ENCODE measurements around the gene ZBTB20.
"Not testable (repeated sequence)": the region's sequence is repeated elsewhere in the genome, so short reads cannot be mapped to it uniquely, and the experiment has no call there.

The ZBTB20 gene

DNA sequence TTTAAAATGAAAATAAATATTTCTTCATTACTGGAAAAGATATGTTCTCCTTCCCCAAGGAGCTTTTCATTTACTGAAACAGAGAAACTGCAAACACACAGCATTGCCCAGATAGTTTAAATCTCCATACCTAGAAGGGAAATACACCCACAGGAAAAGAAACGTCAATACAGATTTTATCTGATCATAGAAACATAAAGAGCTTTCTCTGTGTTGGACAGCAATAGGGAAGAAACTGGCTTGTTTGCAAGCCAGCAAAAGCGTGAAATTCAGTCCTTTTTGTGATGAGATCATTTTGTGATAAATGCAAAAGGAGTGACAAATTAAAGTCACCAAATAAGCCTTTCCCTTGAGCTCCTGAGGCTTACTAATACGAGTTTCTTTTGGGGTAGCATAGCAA is 455.2 kb downstream of the ZBTB20 start:
- Mint-ChIP-seq H3K4me3 (no peak overlapping the region), H3K4me1 (peaks cover 12% of the 10 kb centered on the region), H3K27ac (no peak overlapping the region)

GRCh38 chr3:114690911-114691310 is 456.2 kb downstream of the ZBTB20 start:
- ATAC-seq (no peak), DNase-seq (ENCODE audit: low spot score in 2 of 2) (no peak)
- Mint-ChIP-seq H3K36me3 (no peaks in the 10 kb centered on the region), H3K9me3 (no peaks in the 10 kb centered on the region), H3K4me1 (peaks cover 10% of the 10 kb centered on the region), H3K4me3 (no peak overlapping the region), H3K27ac (no peak overlapping the region)

More for the DNA sequence above, 455.2 kb downstream of the ZBTB20 start:
- ATAC-seq (no peak), DNase-seq (ENCODE audit: low spot score in 2 of 2) (no peak)
- H3K9me3 Mint-ChIP-seq: no peaks in the 10 kb centered on the region
- H3K36me3 Mint-ChIP-seq: no peaks in the 10 kb centered on the region

GRCh38 chr3:114687151-114687550 is 459.9 kb downstream of the ZBTB20 start:
- no peak overlapping the region for H3K4me3 Mint-ChIP-seq
- no peak for DNase-seq (ENCODE audit: low spot score in 2 of 2)
- no peak overlapping the region for H3K27ac Mint-ChIP-seq
- ATAC-seq: no peak
- H3K36me3 Mint-ChIP-seq: no peaks in the 10 kb centered on the region
- H3K9me3 Mint-ChIP-seq: no peaks in the 10 kb centered on the region
- peaks cover 9% of the 10 kb centered on the region for H3K4me1 Mint-ChIP-seq

GRCh38 chr3:114686621-114687020 is 460.5 kb downstream of the ZBTB20 start:
- no peaks in the 10 kb centered on the region for H3K9me3 Mint-ChIP-seq
- ATAC-seq (no peak), DNase-seq (ENCODE audit: low spot score in 2 of 2) (no peak)
- no peak overlapping the region for H3K4me3 Mint-ChIP-seq
- peak overlapping the region; percentile 6 for H3K27ac Mint-ChIP-seq
- H3K4me1 Mint-ChIP-seq: peaks cover 5% of the 10 kb centered on the region
- no peaks in the 10 kb centered on the region for H3K36me3 Mint-ChIP-seq

GRCh38 chr3:114685161-114685560 is 461.9 kb downstream of the ZBTB20 start:
- no peaks in the 10 kb centered on the region for H3K36me3 Mint-ChIP-seq
- H3K4me1 Mint-ChIP-seq: peaks cover 5% of the 10 kb centered on the region
- DNase-seq (ENCODE audit: low spot score in 2 of 2) (no peak), ATAC-seq (no peak)
- no peak overlapping the region for H3K4me3 Mint-ChIP-seq
- H3K27ac Mint-ChIP-seq: no peak overlapping the region
- H3K9me3 Mint-ChIP-seq: no peaks in the 10 kb centered on the region

GRCh38 chr3:114680299-114680698 is 466.8 kb downstream of the ZBTB20 start:
- Mint-ChIP-seq H3K9me3 (no peaks in the 10 kb centered on the region), H3K4me1 (no peaks in the 10 kb centered on the region), H3K4me3 (no peak overlapping the region), H3K27ac (no peak overlapping the region), H3K36me3 (no peaks in the 10 kb centered on the region)
- DNase-seq (ENCODE audit: low spot score in 2 of 2) (no peak), ATAC-seq (no peak)

DNA sequence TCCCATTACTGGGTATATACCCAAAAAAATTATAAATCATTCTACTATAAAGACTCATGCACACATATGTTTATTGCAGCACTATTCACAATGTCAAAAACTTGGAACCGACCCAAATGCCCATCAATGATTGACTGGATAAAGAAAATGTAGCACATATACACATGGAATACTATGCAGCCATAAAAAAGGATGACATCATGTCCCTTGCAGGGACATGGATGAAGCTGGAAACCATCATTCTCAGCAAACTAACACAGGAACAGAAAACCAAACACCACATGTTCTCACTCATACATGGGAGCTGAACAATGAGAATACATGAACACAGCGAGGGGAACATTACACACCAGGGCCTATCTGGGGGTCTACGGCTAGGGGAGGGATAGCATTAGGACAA is 467.3 kb downstream of the ZBTB20 start:
- not testable (repeated sequence) for H3K4me1 Mint-ChIP-seq; H3K27ac Mint-ChIP-seq; H3K4me3 Mint-ChIP-seq; H3K36me3 Mint-ChIP-seq; ATAC-seq; H3K9me3 Mint-ChIP-seq; DNase-seq (ENCODE audit: low spot score in 2 of 2)

DNA sequence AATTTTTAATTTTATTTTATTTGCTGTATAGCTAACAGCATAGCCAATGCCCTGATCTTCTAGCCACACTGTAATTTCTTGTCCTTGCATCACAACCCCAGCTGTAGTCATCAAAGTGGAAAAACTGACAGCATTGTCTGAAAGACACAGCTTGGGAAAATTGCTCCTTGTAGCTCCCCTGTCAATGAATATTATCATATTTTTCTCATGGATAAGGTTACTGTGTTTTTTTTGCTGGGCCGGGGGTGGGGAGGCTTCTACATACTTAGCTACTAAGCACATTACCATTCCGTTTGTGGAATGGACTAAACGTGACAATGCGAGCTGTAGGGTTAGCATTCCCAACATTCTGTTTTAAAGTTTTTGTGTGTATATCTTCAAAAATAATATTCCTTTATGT is 472.0 kb downstream of the ZBTB20 start:
- H3K9me3 Mint-ChIP-seq: no peaks in the 10 kb centered on the region
- H3K4me1 Mint-ChIP-seq: no peaks in the 10 kb centered on the region
- H3K4me3 Mint-ChIP-seq: no peak overlapping the region
- H3K27ac Mint-ChIP-seq: no peak overlapping the region
- no peak for DNase-seq (ENCODE audit: low spot score in 2 of 2)
- no peaks in the 10 kb centered on the region for H3K36me3 Mint-ChIP-seq
- ATAC-seq: no peak

- Mint-ChIP-seq H3K4me3 (no peak overlapping the region), H3K27ac (no peak overlapping the region), H3K4me1 (no peaks in the 10 kb centered on the region), H3K36me3 (no peaks in the 10 kb centered on the region), H3K9me3 (no peaks in the 10 kb centered on the region)
- DNase-seq (ENCODE audit: low spot score in 2 of 2): no peak
- ATAC-seq: no peak
Measured at GRCh38 chr3:114674036-114674435, 473.1 kb downstream of the ZBTB20 start.

DNA sequence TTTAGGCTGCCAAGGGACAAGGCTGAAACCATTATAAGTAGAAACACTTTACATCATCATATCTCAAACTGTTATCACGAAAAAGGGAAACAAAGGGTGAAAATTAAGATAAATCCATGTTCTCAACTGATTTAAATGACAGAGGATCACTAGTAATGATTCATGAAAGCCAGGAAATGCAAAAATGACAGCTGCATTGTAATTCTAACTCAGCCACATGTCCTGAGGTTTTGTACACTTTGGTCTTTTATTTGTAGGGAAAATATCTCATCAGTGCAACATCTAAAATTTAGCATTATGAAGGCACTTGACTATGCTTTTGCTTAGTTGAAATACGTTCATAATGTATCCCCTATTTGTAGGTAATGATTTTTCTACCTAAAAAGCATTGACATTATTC is 473.6 kb downstream of the ZBTB20 start:
- Mint-ChIP-seq H3K27ac (no peak overlapping the region), H3K4me3 (no peak overlapping the region), H3K9me3 (no peaks in the 10 kb centered on the region), H3K4me1 (no peaks in the 10 kb centered on the region), H3K36me3 (no peaks in the 10 kb centered on the region)
- DNase-seq (ENCODE audit: low spot score in 2 of 2): no peak
- ATAC-seq: no peak

DNA sequence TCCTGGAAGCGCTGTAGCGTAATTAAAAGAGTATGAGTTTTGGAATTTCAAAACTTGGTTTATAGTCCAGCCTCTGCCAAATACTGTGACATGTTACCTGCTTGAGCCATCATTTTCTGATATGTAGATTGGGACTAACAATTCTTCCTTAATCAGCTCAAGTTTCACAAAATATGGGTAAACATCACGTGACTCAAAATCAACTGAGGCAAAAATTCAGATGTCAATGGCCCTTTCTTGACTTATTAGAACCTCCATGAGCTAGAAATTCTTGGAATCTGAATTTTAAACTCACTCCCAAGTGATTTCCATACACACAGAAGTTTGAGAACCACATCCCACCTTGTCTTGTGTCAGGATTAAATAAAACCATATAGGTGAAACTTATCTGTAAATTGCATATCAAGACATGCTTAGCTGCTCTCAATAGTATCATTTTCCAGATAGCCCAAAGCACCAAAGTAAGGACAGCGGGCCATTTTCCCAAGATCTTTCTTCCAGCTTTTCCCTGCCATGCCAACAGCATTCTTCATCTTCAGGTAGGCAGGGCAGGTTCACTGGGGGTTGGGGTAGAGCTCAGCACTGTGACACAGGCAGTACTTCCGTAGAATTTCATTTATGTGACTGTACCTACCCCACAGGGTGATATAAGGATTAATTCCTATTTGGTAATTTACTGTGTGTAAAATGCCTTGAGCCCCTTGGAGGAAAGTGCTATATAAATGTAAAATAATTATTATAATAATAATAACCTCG is 474.2 kb downstream of the ZBTB20 start:
- no peak for ATAC-seq
- DNase-seq (ENCODE audit: low spot score in 2 of 2): no peak
- Mint-ChIP-seq H3K36me3 (no peaks in the 10 kb centered on the region), H3K4me3 (no peak overlapping the region), H3K4me1 (no peaks in the 10 kb centered on the region), H3K27ac (no peak overlapping the region), H3K9me3 (no peaks in the 10 kb centered on the region)

GRCh38 chr3:114671741-114672510 is 475.2 kb downstream of the ZBTB20 start:
- ATAC-seq (no peak), DNase-seq (ENCODE audit: low spot score in 2 of 2) (no peak)
- Mint-ChIP-seq H3K9me3 (no peaks in the 10 kb centered on the region), H3K27ac (no peak overlapping the region), H3K4me1 (no peaks in the 10 kb centered on the region), H3K4me3 (no peak overlapping the region), H3K36me3 (no peaks in the 10 kb centered on the region)

- Mint-ChIP-seq H3K9me3 (no peaks in the 10 kb centered on the region), H3K36me3 (no peaks in the 10 kb centered on the region), H3K27ac (no peak overlapping the region), H3K4me3 (no peak overlapping the region), H3K4me1 (no peaks in the 10 kb centered on the region)
- DNase-seq (ENCODE audit: low spot score in 2 of 2) (no peak), ATAC-seq (no peak)
Measured at GRCh38 chr3:114669614-114670013, 477.5 kb downstream of the ZBTB20 start.

GRCh38 chr3:114668099-114668498 is 479.0 kb downstream of the ZBTB20 start:
- H3K9me3 Mint-ChIP-seq: no peaks in the 10 kb centered on the region

GRCh38 chr3:114666623-114667022 is 480.5 kb downstream of the ZBTB20 start:
- DNase-seq (ENCODE audit: low spot score in 2 of 2) (no peak), ATAC-seq (no peak)
- Mint-ChIP-seq H3K9me3 (no peaks in the 10 kb centered on the region), H3K27ac (no peak overlapping the region), H3K4me3 (no peak overlapping the region), H3K4me1 (no peaks in the 10 kb centered on the region), H3K36me3 (no peaks in the 10 kb centered on the region)

More at GRCh38 chr3:114668099-114668498, 479.0 kb downstream of the ZBTB20 start:
- no peak for DNase-seq (ENCODE audit: low spot score in 2 of 2)
- ATAC-seq: peak; percentile 79
- no peaks in the 10 kb centered on the region for H3K4me1 Mint-ChIP-seq
- H3K4me3 Mint-ChIP-seq: no peak overlapping the region
- no peak overlapping the region for H3K27ac Mint-ChIP-seq
- no peaks in the 10 kb centered on the region for H3K36me3 Mint-ChIP-seq

DNA sequence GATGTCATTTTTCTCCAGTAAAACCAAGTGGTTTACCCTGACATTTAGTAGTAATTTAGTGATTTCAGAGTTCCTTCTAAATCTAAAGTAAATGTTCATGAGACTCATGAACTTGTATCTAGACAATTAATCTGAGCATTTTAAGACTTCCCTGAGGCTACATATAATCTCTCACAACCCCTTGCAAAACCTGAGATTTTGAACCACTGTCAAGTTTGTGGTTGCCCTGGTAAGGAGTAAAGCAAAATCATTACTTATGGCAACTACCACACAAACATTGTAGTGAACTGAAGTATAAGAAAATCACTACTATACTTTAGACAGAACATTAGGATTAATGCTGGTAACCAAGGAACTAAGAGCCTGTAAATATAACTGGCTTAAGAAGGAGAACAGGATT is 483.1 kb downstream of the ZBTB20 start:
- H3K4me1 Mint-ChIP-seq: no peaks in the 10 kb centered on the region
- no peak overlapping the region for H3K4me3 Mint-ChIP-seq
- DNase-seq (ENCODE audit: low spot score in 2 of 2) (no peak), ATAC-seq (no peak)
- H3K27ac Mint-ChIP-seq: no peak overlapping the region
- no peaks in the 10 kb centered on the region for H3K9me3 Mint-ChIP-seq
- H3K36me3 Mint-ChIP-seq: no peaks in the 10 kb centered on the region
